Adrenal gland (tissue), 5 donors: Measurements from ENCODE around the gene IGSF11.

Experiments
- CTCF ChIP-seq, 6 experiments: fragments of 450-650 bp in 4 of 6; fragments of 200-600 bp in 2 of 6; sonication (generic) in 1 of 6; IDR thresholded peaks; 1 replicate in 5 of 6; 2 replicates in 1 of 6; pipeline versions ENCODE4 v1.5.1 to v1.8.0; 2016 to 2021; ENCODE audit warnings: antibody characterized with exemption in 6 of 6, mild to moderate bottlenecking in 2 of 6, moderate library complexity in 1 of 6
- POLR2A ChIP-seq, 2 donors: fragments of 450-650 bp; IDR thresholded peaks; one replicate each; pipeline ENCODE4 v1.6.1; 2017; ENCODE audit warnings: antibody characterized with exemption in 2 of 2, mild to moderate bottlenecking in 2 of 2, moderate library complexity in 1 of 2
- donor health status: DM: no; HTN: no; CAD: no.

GRCh38 chr3:118978393-118978758 is 56.3 kb downstream of the IGSF11 start:
- no peak for TF ChIP-seq CTCF (IDR thresholded peaks at IDR 0.05)
- no peak for TF ChIP-seq POLR2A (IDR thresholded peaks at IDR 0.05)
